Vagina (tissue), 2 donors: ENCODE results near the gene MRPL47. TPM values are rescaled to one million over a fixed set of nuclear protein-coding genes. Genes with fewer than 3 reads are reported as not detected.

Source experiments
- DNase-seq, 2 donors: peaks; one replicate each; pipeline ENCODE4 v3.0.0-alpha.2; 2017; ENCODE audit errors: extremely low spot score in 2 of 2
- H3K27ac ChIP-seq: fragments of 200-600 bp; sonication (generic); one replicate; pipeline ENCODE4 v1.5.1; 2019
- H3K27me3 ChIP-seq: fragments of 200-600 bp; sonication (generic); one replicate; pipeline ENCODE4 v1.5.1; 2019
- H3K36me3 ChIP-seq, 2 donors: fragments of 200-600 bp; sonication (generic); one replicate each; pipeline ENCODE4 v1.5.1; 2017 to 2019
- H3K4me1 ChIP-seq: fragments of 200-600 bp; sonication (generic); one replicate; pipeline ENCODE4 v1.5.1; 2019
- H3K4me3 ChIP-seq, 2 donors: fragments of 200-600 bp; sonication (generic); 1 replicate in 1 of 2; 2 replicates in 1 of 2; pipeline ENCODE4 v1.5.1; 2016 to 2019
- H3K9me3 ChIP-seq: fragments of 200-600 bp; sonication (generic); one replicate; pipeline ENCODE4 v1.5.1; 2019
- CTCF ChIP-seq, 3 experiments: fragments of 450-650 bp in 2 of 3; fragments of 200-600 bp in 1 of 3; sonication (generic) in 1 of 3; IDR thresholded peaks; one replicate each; pipeline ENCODE4 v1.5.1; 2017 to 2019; ENCODE audit warnings: antibody characterized with exemption in 3 of 3, mild to moderate bottlenecking in 2 of 3, moderate library complexity in 2 of 3
- POLR2A ChIP-seq, 2 donors: fragments of 450-650 bp; IDR thresholded peaks; one replicate each; pipeline ENCODE4 v1.6.1; 2017; ENCODE audit warnings: antibody characterized with exemption in 2 of 2, mild to moderate bottlenecking in 2 of 2, moderate library complexity in 2 of 2
- POLR2AphosphoS5 ChIP-seq, 2 donors: sonication (generic); formaldehyde crosslinking; IDR thresholded peaks; one replicate each; pipeline ENCODE4 v1.9.0; 2017; ENCODE audit warnings: antibody characterized with exemption in 2 of 2, mild to moderate bottlenecking in 2 of 2, low read depth in 1 of 2; ENCODE audit not compliant: insufficient read depth in 1 of 2
- intact Hi-C: fragments of 100-400 bp; cut with DNase I; formaldehyde crosslinking; loops from one replicate; pipeline ENCODE4 v1.15.1; 2023
- total RNA-seq: library from RNA; depleted of rRNA; stranded (reverse); fragments of >200 nt; gene quantifications from one replicate; pipeline ENCODE4 v1.2.3, GENCODE V29; 2016

MRPL47 gene
- total RNA-seq, 1 donor from 2014 or later, result 20.9 TPM

- H3K4me3 ChIP-seq, result no peak overlapping the region
- no peak overlapping the region for H3K27ac ChIP-seq
- TF ChIP-seq POLR2AphosphoS5 (IDR thresholded peaks at IDR 0.05; ENCODE audit: insufficient read depth in 1 of 2, low read depth in 1 of 2) (no peak), POLR2A (IDR thresholded peaks at IDR 0.05) (no peak), CTCF (IDR thresholded peaks at IDR 0.05) (no peak)
- H3K27me3 ChIP-seq, result no peaks in the 10 kb centered on the region
- DNase-seq, result no peak
- intact Hi-C loops, result no loop called here
- no peaks in the 10 kb centered on the region for H3K4me1 ChIP-seq
- no peaks in the 10 kb centered on the region for H3K36me3 ChIP-seq
- no peaks in the 10 kb centered on the region for H3K9me3 ChIP-seq
Measured at GRCh38 chr3:179551349-179552105, 52.9 kb downstream of the MRPL47 start.

- intact Hi-C loops, result no loop called here
- H3K4me1 ChIP-seq, result no peaks in the 10 kb centered on the region
- no peaks in the 10 kb centered on the region for H3K36me3 ChIP-seq
- no peaks in the 10 kb centered on the region for H3K9me3 ChIP-seq
- no peak overlapping the region for H3K4me3 ChIP-seq
- no peaks in the 10 kb centered on the region for H3K27me3 ChIP-seq
- no peak for TF ChIP-seq CTCF (IDR thresholded peaks at IDR 0.05)
- TF ChIP-seq POLR2A (IDR thresholded peaks at IDR 0.05), result no peak
- no peak for TF ChIP-seq POLR2AphosphoS5 (IDR thresholded peaks at IDR 0.05; ENCODE audit: insufficient read depth in 1 of 2, low read depth in 1 of 2)
- DNase-seq, result no peak
- no peak overlapping the region for H3K27ac ChIP-seq
Measured at GRCh38 chr3:179546814-179547241, 57.6 kb downstream of the MRPL47 start.

GRCh38 chr3:179544981-179545645, 59.3 kb downstream of the MRPL47 start:
- intact Hi-C loops, result no loop called here
- Histone ChIP-seq H3K36me3 (no peaks in the 10 kb centered on the region), H3K27ac (no peak overlapping the region), H3K27me3 (no peaks in the 10 kb centered on the region), H3K9me3 (no peaks in the 10 kb centered on the region), H3K4me1 (no peaks in the 10 kb centered on the region), H3K4me3 (no peak overlapping the region)
- no peak for DNase-seq
- TF ChIP-seq CTCF (IDR thresholded peaks at IDR 0.05) (no peak), POLR2A (IDR thresholded peaks at IDR 0.05) (no peak), POLR2AphosphoS5 (IDR thresholded peaks at IDR 0.05; ENCODE audit: insufficient read depth in 1 of 2, low read depth in 1 of 2) (no peak)

- H3K4me1 ChIP-seq, result no peaks in the 10 kb centered on the region
- TF ChIP-seq POLR2AphosphoS5 (IDR thresholded peaks at IDR 0.05; ENCODE audit: insufficient read depth in 1 of 2, low read depth in 1 of 2) (no peak), POLR2A (IDR thresholded peaks at IDR 0.05) (no peak), CTCF (IDR thresholded peaks at IDR 0.05) (no peak)
- no peak overlapping the region for H3K4me3 ChIP-seq
- no peaks in the 10 kb centered on the region for H3K9me3 ChIP-seq
- no peaks in the 10 kb centered on the region for H3K27me3 ChIP-seq
- H3K27ac ChIP-seq, result no peak overlapping the region
- intact Hi-C loops, result no loop called here
- no peak for DNase-seq
- H3K36me3 ChIP-seq, result no peaks in the 10 kb centered on the region
Measured at GRCh38 chr3:179542375-179542774, 62.1 kb downstream of the MRPL47 start.

- Histone ChIP-seq H3K36me3 (no peaks in the 10 kb centered on the region), H3K27me3 (no peaks in the 10 kb centered on the region), H3K9me3 (no peaks in the 10 kb centered on the region), H3K27ac (no peak overlapping the region), H3K4me3 (no peak overlapping the region), H3K4me1 (no peaks in the 10 kb centered on the region)
- TF ChIP-seq POLR2A (IDR thresholded peaks at IDR 0.05) (no peak), POLR2AphosphoS5 (IDR thresholded peaks at IDR 0.05; ENCODE audit: insufficient read depth in 1 of 2, low read depth in 1 of 2) (no peak), CTCF (IDR thresholded peaks at IDR 0.05) (no peak)
- DNase-seq, result no peak
- intact Hi-C loops, result no loop called here
Measured at GRCh38 chr3:179541596-179541995, 62.8 kb downstream of the MRPL47 start.
